SH-SY5Y (cell line): ENCODE data around the gene STAT4.

Experiments
- GATA2 ChIP-seq: IDR thresholded peaks from 2 replicates; pipeline ENCODE4 v1.6.1; 2011; ENCODE audit warnings: mild to moderate bottlenecking, low read depth, low read length
- GATA3 ChIP-seq: IDR thresholded peaks from 2 replicates; pipeline ENCODE4 v1.6.1; 2011; ENCODE audit warnings: low read depth, mild to moderate bottlenecking, low read length, moderate library complexity

- TF ChIP-seq GATA2 (no peak), GATA3 (no peak)
Observed at GRCh38 chr2:191149391-191149790, 1.4 kb downstream of the STAT4 start.
